Ascending aorta (tissue), 2 donors: Measurements from ENCODE around the gene CTIF. TPM values are rescaled to one million over a fixed set of nuclear protein-coding genes. Genes with fewer than 3 reads are reported as not detected.
A peak's percentile ranks its signal among the peaks of the same experiment; 100 is the strongest.

ENCODE experiments used
- DNase-seq, 2 donors: peaks; one replicate each; pipeline ENCODE4 v3.0.0-alpha.2; 2019; ENCODE audit warnings: low spot score in 2 of 2
- H3K27ac ChIP-seq, 2 donors: fragments of 200-600 bp; sonication (generic); one replicate each; pipeline ENCODE4 v1.5.1; 2016 to 2017; ENCODE audit warnings: mild to moderate bottlenecking in 1 of 2
- H3K27me3 ChIP-seq: fragments of 200-600 bp; sonication (generic); one replicate; pipeline ENCODE4 v1.5.1; 2017
- H3K36me3 ChIP-seq, 2 donors: fragments of 200-600 bp; sonication (generic); one replicate each; pipeline ENCODE4 v1.5.1; 2016
- H3K4me1 ChIP-seq, 2 donors: fragments of 200-600 bp; sonication (generic); one replicate each; pipeline ENCODE4 v1.5.1; 2016 to 2017; ENCODE audit warnings: mild to moderate bottlenecking in 1 of 2
- H3K4me3 ChIP-seq, 2 donors: fragments of 200-600 bp; sonication (generic); one replicate each; pipeline ENCODE4 v1.5.1; 2016 to 2017; ENCODE audit warnings: mild to moderate bottlenecking in 1 of 2
- H3K9me3 ChIP-seq, 2 donors: fragments of 200-600 bp; sonication (generic); one replicate each; pipeline ENCODE4 v1.5.1; 2016
- CTCF ChIP-seq, 3 experiments: fragments of 200-600 bp in 2 of 3; fragments of 450-650 bp in 1 of 3; sonication (generic) in 2 of 3; IDR thresholded peaks; one replicate each; pipeline ENCODE4 v1.5.1; 2016 to 2019; ENCODE audit warnings: antibody characterized with exemption in 3 of 3, mild to moderate bottlenecking in 1 of 3, moderate library complexity in 1 of 3
- intact Hi-C: fragments of 100-400 bp; cut with DNase I; formaldehyde crosslinking; loops from one replicate; pipeline ENCODE4 v1.15.1; 2023
- total RNA-seq: library from RNA; depleted of rRNA; stranded (reverse); fragments of >200 nt; gene quantifications from one replicate; pipeline ENCODE4 v1.1.0, GENCODE V29; 2016

Gene CTIF
- total RNA-seq, 1 donor from 2014 or later: 55.3 TPM

- Histone ChIP-seq H3K27ac (peak overlapping the region; percentile 94 to 95), H3K9me3 (no peaks in the 10 kb centered on the region), H3K27me3 (no peaks in the 10 kb centered on the region), H3K36me3 (no peaks in the 10 kb centered on the region), H3K4me1 (peaks cover 39 to 80% of the 10 kb centered on the region in 2 donors), H3K4me3 (no peak overlapping the region)
- no peak for TF ChIP-seq CTCF (IDR thresholded peaks at IDR 0.05)
- DNase-seq: no peak
- intact Hi-C loops: loop anchor here (5.0 kb wide), 3 partner anchors 43 to 213 kb away; no protein-coding TSS in a partner anchor
These were observed 245.8 kb downstream of the CTIF start for GRCh38 chr18:48784656-48785055.

- Histone ChIP-seq H3K9me3 (no peaks in the 10 kb centered on the region), H3K27ac (peak overlapping the region; percentile 94 to 95), H3K36me3 (no peaks in the 10 kb centered on the region), H3K4me3 (no peak overlapping the region), H3K27me3 (no peaks in the 10 kb centered on the region), H3K4me1 (peaks cover 40 to 80% of the 10 kb centered on the region in 2 donors)
- no peak for DNase-seq
- intact Hi-C loops: no loop called here
- no peak for TF ChIP-seq CTCF (IDR thresholded peaks at IDR 0.05)
These were observed 246.3 kb downstream of the CTIF start for GRCh38 chr18:48785091-48785614.

- H3K4me3 ChIP-seq: no peak overlapping the region
- no peaks in the 10 kb centered on the region for H3K36me3 ChIP-seq
- peak overlapping the region; percentile 94 to 95 for H3K27ac ChIP-seq
- no peaks in the 10 kb centered on the region for H3K9me3 ChIP-seq
- intact Hi-C loops: no loop called here
- peaks cover 33 to 80% of the 10 kb centered on the region in 2 donors for H3K4me1 ChIP-seq
- TF ChIP-seq CTCF (IDR thresholded peaks at IDR 0.05): no peak
- peak in 1 of 2 donors; percentile 59 for DNase-seq
- H3K27me3 ChIP-seq: no peaks in the 10 kb centered on the region
These were observed 247.1 kb downstream of the CTIF start for GRCh38 chr18:48785736-48786454.

- Histone ChIP-seq H3K4me1 (peaks cover 38 to 81% of the 10 kb centered on the region in 2 donors), H3K27ac (peak overlapping the region; percentile 5 to 94), H3K36me3 (no peaks in the 10 kb centered on the region), H3K27me3 (no peaks in the 10 kb centered on the region), H3K9me3 (no peaks in the 10 kb centered on the region), H3K4me3 (no peak overlapping the region)
- intact Hi-C loops: no loop called here
- no peak for TF ChIP-seq CTCF (IDR thresholded peaks at IDR 0.05)
- peak in 1 of 2 donors; percentile 61 for DNase-seq
These were observed 247.8 kb downstream of the CTIF start for GRCh38 chr18:48786455-48787202.

- no peaks in the 10 kb centered on the region for H3K9me3 ChIP-seq
- H3K4me1 ChIP-seq: peaks cover 31 to 72% of the 10 kb centered on the region in 2 donors
- H3K4me3 ChIP-seq: no peak overlapping the region
- intact Hi-C loops: no loop called here
- H3K27ac ChIP-seq: peak overlapping the region; percentile 87 to 90
- no peaks in the 10 kb centered on the region for H3K27me3 ChIP-seq
- TF ChIP-seq CTCF (IDR thresholded peaks at IDR 0.05): no peak
- peak in 1 of 2 donors; percentile 58 for DNase-seq
- H3K36me3 ChIP-seq: no peaks in the 10 kb centered on the region
These were observed 248.6 kb downstream of the CTIF start for GRCh38 chr18:48787203-48788151.
